Right renal pelvis (tissue), 4 donors: ENCODE data around the gene KIF5A. TPM values are rescaled to one million over a fixed set of nuclear protein-coding genes. Genes with fewer than 3 reads are reported as not detected.
"Not testable (repeated sequence)": the region's sequence is repeated elsewhere in the genome, so short reads cannot be mapped to it uniquely, and the experiment has no call there.

ENCODE experiments used
- DNase-seq, 4 donors: peaks; one replicate each; pipeline ENCODE4 v3.0.0-alpha.2; 2013; ENCODE audit warnings: low read depth in 4 of 4, low spot score in 3 of 4, missing footprints in 1 of 4
- polyA plus RNA-seq, 4 donors: library from polyadenylated mRNA; unstranded; fragments of 120-200 nt; gene quantifications; one replicate each; pipeline ENCODE4 v1.2.1, GENCODE V29; 2013; ENCODE audit not compliant: insufficient read length in 4 of 4

The KIF5A gene
- polyA plus RNA-seq, 4 donors = 0.24 to 1.3 (median 0.36) TPM

GRCh38 chr12:57579677-57580465, 30.0 kb downstream of the KIF5A start:
- DNase-seq = no peak

- DNase-seq = no peak
Observed at GRCh38 chr12:57580466-57580795, 30.6 kb downstream of the KIF5A start.

DNA sequence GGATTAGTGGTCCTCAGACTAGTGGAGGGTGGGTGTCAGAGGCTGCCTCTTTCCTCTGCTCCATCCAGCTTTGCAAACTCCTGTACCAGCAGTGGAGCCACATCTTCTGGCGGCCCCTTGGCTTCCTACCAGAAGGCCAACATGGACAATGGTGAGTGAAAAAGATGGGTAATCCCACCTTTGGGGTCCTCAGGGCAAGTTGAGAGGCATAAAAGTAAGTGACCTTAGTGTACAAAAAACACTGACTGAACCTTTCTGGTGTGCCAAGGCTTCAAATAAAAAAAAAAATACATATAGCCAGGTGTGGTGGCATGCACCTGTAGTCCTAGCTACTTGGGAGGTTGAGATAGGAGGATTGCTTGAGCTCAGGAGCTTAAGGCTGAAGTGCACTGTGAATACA, 32.0 kb downstream of the KIF5A start:
- no peak for DNase-seq

GRCh38 chr12:57582440-57582839, 32.6 kb downstream of the KIF5A start:
- DNase-seq = no peak

GRCh38 chr12:57583008-57583831, 33.4 kb downstream of the KIF5A start:
- DNase-seq = peak in 3 of 4 donors; percentile 61 to 63 (median 61)

DNA sequence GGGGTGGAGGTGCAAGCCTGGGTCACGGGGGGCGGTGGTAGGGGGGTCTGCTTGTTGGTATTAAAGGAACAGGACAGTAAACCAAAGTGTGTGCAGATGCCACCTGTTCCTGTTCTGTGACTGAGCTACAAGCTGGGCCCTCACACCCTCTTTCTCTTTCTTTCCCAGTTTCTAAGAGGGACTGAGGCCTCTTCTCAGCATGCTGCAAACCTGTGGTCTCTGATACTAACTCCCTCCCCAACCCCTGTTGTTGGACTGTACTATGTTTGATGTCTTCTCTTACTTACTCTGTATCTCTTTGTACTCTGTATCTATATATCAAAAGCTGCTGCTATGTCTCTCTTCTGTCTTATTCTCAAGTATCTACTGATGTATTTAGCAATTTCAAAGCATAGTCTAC, 34.2 kb downstream of the KIF5A start:
- no peak for DNase-seq

DNA sequence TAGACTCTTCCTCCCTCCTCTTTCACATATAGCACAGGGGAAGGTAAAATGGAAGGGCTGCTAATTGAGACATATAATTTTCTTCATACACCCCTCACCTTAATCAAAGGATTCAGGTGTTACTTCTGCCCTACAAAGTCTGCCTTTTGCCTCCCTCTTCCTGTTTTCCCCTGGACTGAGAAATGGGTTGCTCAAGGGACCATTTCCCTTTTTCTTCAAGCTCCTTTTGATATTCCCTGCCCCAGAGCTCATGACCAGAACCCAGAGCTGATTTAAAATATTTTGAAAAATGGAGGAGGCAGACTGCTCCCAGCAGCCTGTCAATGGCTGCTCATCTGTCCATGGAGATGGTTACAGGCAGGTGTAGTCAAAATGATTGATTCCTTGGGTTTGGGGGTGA, 34.8 kb downstream of the KIF5A start:
- DNase-seq = no peak

- DNase-seq = no peak
Observed at GRCh38 chr12:57585156-57585555, 35.3 kb downstream of the KIF5A start.

- no peak for DNase-seq
Observed at GRCh38 chr12:57586128-57586527, 36.3 kb downstream of the KIF5A start.

DNA sequence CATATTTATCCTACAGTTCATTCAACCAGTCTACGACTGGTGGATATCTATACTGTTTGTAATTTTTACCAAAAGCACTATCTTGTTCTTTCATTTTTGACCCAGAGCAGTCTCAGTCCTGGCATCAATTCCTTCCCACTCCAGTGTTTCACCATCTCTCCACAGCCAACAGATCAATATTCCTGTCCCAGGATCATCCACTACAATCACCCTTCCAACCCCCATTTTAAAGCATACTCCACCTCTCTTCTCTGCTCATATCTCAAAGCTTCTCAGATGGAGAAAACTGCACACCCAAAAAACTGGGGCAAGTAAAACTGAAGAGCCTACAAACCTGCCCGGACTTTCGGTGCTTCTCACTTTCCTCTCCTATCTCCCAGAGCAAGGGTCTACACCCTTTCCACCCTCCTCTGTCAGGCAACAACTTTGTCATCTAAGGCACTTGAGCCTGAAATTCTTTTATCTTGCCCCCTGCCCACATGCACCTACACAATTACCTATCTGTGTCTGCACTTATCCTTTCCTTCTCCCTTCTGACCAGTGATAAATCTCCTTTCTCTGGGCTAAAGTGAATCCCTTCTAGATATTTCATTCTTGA, 37.1 kb downstream of the KIF5A start:
- DNase-seq = no peak

GRCh38 chr12:57588951-57589610, 39.2 kb downstream of the KIF5A start:
- DNase-seq = not testable (repeated sequence)

- no peak for DNase-seq
Observed at GRCh38 chr12:57590479-57590863, 40.6 kb downstream of the KIF5A start.

- DNase-seq = peak in 2 of 4 donors; percentile 65 to 76
Observed at GRCh38 chr12:57590864-57591781, 41.3 kb downstream of the KIF5A start, which contains the start of gene PIP4K2C. TSS of gene PIP4K2C (plus strand) at chr12:57591192. CDS start at chr12:57591290, 98 bp downstream.

DNA sequence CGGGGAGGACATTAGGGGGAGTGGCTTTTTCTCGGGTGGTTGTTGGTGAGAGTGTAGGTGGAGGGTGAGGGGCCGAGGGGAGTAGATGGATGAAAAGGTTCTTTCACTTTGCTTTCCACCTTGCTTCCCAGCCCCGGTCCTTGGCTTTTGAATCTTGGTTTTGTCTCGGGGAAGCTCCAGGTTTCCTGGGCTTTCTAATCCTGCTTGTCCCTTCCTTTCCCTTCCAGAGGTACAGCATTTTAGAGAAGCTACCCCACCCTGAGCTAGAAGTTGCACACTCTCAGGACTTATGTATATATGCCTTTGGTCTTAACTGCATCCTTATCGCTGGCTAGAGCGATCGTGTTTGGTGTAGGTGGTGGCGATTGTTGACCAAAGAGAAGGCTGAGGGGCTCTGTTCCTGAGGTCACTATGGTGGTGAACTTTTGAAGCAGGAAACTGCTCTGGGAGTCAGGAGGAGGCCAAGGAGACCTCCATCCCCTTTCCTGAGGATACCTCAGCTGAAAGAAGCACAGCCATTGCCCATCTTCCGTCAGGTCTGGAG, 42.0 kb downstream of the KIF5A start:
- no peak for DNase-seq

DNA sequence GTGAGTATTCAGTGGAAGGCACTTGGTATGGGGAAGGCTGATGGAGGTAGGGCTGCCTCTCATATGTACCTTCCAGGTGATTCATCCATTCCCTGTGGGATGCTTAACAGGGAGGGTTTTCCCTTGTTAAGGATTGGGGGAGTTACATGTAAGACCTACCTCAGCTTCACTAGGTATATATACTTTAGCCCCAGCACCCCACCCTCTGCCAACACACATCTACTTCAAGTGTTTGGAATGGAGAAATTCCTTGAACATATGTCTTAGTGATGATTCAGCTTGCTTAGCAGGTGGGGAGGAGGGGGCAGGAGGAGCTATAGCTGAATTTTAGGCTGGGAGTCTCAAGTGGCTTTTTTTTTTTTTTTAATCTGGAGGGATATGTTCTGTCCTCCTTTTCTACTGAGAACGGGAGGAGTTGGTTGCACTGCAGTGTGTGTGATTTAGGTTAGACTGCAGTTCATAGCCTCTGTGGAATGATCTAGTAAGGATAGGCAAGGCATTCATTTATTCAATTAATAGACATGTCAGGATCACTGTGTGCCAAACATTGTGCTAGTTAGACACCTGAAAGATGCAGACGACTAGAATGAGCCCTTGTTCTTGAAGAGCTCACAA, 42.8 kb downstream of the KIF5A start:
- DNase-seq = no peak

DNA sequence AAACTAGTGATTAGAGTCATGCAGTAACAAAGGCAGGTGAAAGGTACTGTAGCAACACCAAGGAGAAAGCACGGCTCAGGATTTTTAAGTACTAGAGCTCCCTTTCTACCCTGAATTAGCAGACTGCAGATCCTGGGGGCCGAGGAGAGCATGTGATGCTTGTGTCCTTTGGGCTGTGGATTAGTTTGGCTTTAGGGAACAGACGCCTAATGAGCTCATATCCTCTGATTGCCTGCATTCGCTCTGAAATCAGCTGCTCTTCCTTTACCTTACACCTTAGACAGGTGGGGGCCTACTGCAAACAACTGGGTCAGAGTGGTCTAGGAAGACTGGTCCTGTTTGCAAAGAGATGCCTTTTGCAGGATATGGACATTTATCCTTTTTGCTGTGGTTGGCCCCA, 43.3 kb downstream of the KIF5A start:
- no peak for DNase-seq

- no peak for DNase-seq
Observed at GRCh38 chr12:57600395-57600794, 50.6 kb downstream of the KIF5A start.

DNA sequence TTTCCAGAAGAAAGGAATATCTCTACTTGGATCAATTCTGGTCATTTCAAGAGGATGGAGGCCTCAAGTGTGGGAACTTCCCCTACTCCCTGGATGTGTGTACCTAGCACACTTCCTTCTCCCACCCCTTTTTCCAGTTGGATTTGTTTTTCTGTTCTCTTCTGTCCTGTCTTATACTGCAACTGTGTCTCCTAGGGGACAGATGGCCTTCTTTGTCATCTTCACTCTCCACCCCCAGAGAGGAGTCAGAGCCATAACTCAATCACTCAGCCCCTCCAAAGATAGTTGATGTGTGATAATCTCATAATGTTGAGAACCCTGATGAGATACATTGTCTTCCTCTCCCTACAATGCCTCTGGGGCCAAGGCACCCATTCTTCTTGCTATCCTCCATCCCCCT, 52.7 kb downstream of the KIF5A start:
- no peak for DNase-seq

DNA sequence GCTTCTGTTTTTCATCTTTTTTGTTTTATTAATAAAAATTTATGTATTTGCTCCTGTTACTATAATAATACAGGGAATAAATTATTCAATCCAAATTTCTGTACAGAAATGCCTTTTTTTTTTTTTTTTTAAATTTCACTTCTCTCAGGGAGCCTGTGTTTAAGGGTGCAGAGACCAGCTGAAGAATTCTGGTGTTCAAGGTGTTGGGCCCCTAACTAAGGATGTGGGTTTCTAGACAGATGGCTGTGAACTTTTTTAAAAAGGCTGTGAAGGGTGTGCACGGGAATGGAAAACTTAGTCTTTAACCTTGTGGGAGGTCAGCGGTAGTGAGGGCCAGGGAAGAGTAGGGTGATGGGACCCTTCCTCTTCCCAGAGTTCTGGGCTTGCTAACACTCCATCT, 53.5 kb downstream of the KIF5A start:
- DNase-seq = no peak
